ENCODE data around the gene DPM1.

DPM1 gene

GRCh38 chr20:50895111-50895830 is 63.1 kb downstream of the DPM1 start:
- no peak for DNase-seq (ENCODE audit: low spot score)

GRCh38 chr20:50893620-50894019 is 64.7 kb downstream of the DPM1 start:
- no peak for DNase-seq (ENCODE audit: low spot score)

- no peak for DNase-seq (ENCODE audit: low spot score)
Observed at GRCh38 chr20:50892394-50892793, 65.9 kb downstream of the DPM1 start.

- DNase-seq (ENCODE audit: low spot score) = no peak
Observed at GRCh38 chr20:50891138-50891537, 67.2 kb downstream of the DPM1 start.

GRCh38 chr20:50887576-50887975 is 70.8 kb downstream of the DPM1 start:
- no peak for DNase-seq (ENCODE audit: low spot score)

GRCh38 chr20:50886184-50886790 is 72.0 kb downstream of the DPM1 start:
- DNase-seq (ENCODE audit: low spot score) = no peak

GRCh38 chr20:50885781-50886180 is 72.6 kb downstream of the DPM1 start:
- no peak for DNase-seq (ENCODE audit: low spot score)

GRCh38 chr20:50885068-50885467 is 73.3 kb downstream of the DPM1 start:
- no peak for DNase-seq (ENCODE audit: low spot score)

Data from globus pallidus (tissue), 1 donor.